Prostate gland (tissue), 2 donors: ENCODE data around the gene ADSS2.

Experiments used
- POLR2A ChIP-seq: fragments of 450-650 bp; IDR thresholded peaks from one replicate; pipeline ENCODE4 v1.6.1; 2016; ENCODE audit warnings: antibody characterized with exemption, mild to moderate bottlenecking
- POLR2AphosphoS5 ChIP-seq: sonication (generic); formaldehyde crosslinking; IDR thresholded peaks from one replicate; pipeline ENCODE4 v1.6.1; 2017; ENCODE audit warnings: antibody characterized with exemption
- TF ChIP-seq, protein P1 (sequence below), 4 experiments: fragments of 200-600 bp in 2 of 4; fragments of 450-650 bp in 2 of 4; sonication (generic) in 2 of 4; IDR thresholded peaks; 1 replicate in 3 of 4; 2 replicates in 1 of 4; pipeline ENCODE4 v1.5.1; 2016 to 2019; ENCODE audit warnings: antibody characterized with exemption in 4 of 4, mild to moderate bottlenecking in 2 of 4, moderate library complexity in 2 of 4

DNA sequence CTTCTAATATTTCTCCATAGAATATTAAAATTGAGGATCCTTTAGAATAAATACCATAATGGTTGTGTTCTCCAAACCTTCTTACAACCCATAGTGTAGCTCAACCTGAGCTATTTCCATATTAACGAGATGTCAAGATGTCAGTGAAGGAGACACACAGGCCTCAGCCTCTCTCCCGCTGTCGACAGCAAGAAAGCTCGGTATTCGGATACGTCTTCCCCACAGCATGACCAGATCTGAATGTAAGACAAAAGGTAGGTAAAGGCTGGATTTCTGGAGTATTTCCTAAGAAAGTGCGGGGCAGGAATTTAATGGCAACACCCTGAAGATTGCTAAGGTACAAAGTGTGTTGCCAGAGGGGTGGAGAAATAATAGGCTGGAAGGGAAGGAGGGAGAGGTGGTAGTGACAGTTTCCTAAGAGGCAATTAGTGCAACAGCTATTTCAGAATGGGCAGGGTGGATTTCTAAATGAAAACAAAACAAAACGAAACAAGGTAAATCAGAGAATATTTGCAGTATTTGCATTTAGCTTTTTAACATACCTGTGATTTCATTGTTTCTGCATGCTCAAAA lies 1.7 kb downstream of the ADSS2 start:
- TF ChIP-seq, protein P1, sequence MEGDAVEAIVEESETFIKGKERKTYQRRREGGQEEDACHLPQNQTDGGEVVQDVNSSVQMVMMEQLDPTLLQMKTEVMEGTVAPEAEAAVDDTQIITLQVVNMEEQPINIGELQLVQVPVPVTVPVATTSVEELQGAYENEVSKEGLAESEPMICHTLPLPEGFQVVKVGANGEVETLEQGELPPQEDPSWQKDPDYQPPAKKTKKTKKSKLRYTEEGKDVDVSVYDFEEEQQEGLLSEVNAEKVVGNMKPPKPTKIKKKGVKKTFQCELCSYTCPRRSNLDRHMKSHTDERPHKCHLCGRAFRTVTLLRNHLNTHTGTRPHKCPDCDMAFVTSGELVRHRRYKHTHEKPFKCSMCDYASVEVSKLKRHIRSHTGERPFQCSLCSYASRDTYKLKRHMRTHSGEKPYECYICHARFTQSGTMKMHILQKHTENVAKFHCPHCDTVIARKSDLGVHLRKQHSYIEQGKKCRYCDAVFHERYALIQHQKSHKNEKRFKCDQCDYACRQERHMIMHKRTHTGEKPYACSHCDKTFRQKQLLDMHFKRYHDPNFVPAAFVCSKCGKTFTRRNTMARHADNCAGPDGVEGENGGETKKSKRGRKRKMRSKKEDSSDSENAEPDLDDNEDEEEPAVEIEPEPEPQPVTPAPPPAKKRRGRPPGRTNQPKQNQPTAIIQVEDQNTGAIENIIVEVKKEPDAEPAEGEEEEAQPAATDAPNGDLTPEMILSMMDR (IDR thresholded peaks at IDR 0.05) = no peak
- TF ChIP-seq POLR2AphosphoS5 (no peak), POLR2A (no peak)
